ENCODE data around the gene ELMO1. TPM values are rescaled to one million over a fixed set of nuclear protein-coding genes. Genes with fewer than 3 reads are reported as not detected.
A peak's percentile ranks its signal among the peaks of the same experiment; 100 is the strongest.

The ELMO1 gene
- total and polyA plus RNA-seq, 2 of the 13 experiments (the other 11 are each of a cell fraction or from before 2014, with no cell fraction given), result 0.11 to 0.17 TPM

DNA sequence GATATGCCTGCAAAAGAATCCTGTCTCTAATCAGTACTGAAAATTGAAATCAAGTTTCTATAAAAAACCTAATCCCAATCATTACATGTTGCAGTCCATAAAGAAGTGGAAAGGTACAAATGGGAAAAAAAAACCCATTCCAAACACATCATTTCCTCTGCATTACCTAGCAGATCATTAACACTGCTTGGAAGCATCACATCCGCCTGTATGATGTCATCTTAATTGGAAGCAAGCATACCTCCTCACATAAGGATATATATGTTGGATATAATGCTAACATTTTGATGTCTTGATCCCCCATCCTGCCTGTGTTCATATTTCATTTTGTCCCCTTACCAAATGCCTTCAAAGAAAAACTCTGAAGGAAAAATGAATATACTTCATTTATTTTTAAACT is 483.0 kb downstream of the ELMO1 start:
- Histone ChIP-seq H3K4me3 (replicated peaks in 1 of 3; ENCODE audit: insufficient read depth in 1 of 3, low read depth in 2 of 3, low read length in 3 of 3) (no peak overlapping the region), H3K4me2 (ENCODE audit: low read depth, low read length) (no peak overlapping the region), H3K9ac (ENCODE audit: insufficient read depth, low read depth, low read length) (no peak overlapping the region), H3K9me3 (ENCODE audit: low read length) (no peaks in the 10 kb centered on the region), H3K27ac (ENCODE audit: extremely low read length, insufficient read depth, low read length) (no peak overlapping the region), H3K27me3 (ENCODE audit: control insufficient read depth in 1 of 2, insufficient read depth in 2 of 2, low read length in 2 of 2) (no peaks in the 10 kb centered on the region), H3K36me3 (replicated peaks in 1 of 2; ENCODE audit: control insufficient read depth in 1 of 2, insufficient read depth in 2 of 2, low read length in 2 of 2) (no peaks in the 10 kb centered on the region), H3K4me1 (ENCODE audit: insufficient read depth, low read length) (peaks cover 44% of the 10 kb centered on the region), H3K79me2 (ENCODE audit: insufficient read depth, low read length) (no peaks in the 10 kb centered on the region), H4K20me1 (ENCODE audit: insufficient read depth, low read length) (no peaks in the 10 kb centered on the region), H2AFZ (ENCODE audit: low read length) (no peak overlapping the region)
- intact Hi-C loops (cut with micrococcal nuclease; ENCODE audit: unreplicated experiment) (loop anchor here (2.0 kb wide), 1 partner anchor 135 kb away; no protein-coding TSS in a partner anchor), in situ Hi-C loops (cut with HindIII; ENCODE audit: extremely low pct_ligation_motif_present, low pct_unique_long_range_greater_than_20kb) (loop anchor here (25.0 kb wide), 1 partner anchor 503 kb away; no protein-coding TSS in a partner anchor)
- BruUV-seq (replicated peaks), result no TSS peak
- no peak for FAIRE-seq
- CTCF ChIA-PET (ENCODE audit: low intra/inter-chr PET ratio, low total read pairs), result interaction anchor here (0.9 kb wide), 1 partner anchor 233 kb away, joined by 3 read pairs; no protein-coding TSS in a partner anchor
- TF ChIP-seq FOXA3 (CRISPR knock-in tag; IDR thresholded peaks at IDR 0.05), result no peak
- no peak for TF ChIP-seq SAFB2 (CRISPR knock-in tag; IDR thresholded peaks at IDR 0.05; ENCODE audit: borderline replicate concordance, low read depth)
- TF ChIP-seq, protein P1, sequence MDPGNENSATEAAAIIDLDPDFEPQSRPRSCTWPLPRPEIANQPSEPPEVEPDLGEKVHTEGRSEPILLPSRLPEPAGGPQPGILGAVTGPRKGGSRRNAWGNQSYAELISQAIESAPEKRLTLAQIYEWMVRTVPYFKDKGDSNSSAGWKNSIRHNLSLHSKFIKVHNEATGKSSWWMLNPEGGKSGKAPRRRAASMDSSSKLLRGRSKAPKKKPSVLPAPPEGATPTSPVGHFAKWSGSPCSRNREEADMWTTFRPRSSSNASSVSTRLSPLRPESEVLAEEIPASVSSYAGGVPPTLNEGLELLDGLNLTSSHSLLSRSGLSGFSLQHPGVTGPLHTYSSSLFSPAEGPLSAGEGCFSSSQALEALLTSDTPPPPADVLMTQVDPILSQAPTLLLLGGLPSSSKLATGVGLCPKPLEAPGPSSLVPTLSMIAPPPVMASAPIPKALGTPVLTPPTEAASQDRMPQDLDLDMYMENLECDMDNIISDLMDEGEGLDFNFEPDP (CRISPR knock-in tag; conservative IDR thresholded peaks at IDR 0.05), result no peak
- no peak for TF ChIP-seq ZNF616 (CRISPR knock-in tag; IDR thresholded peaks at IDR 0.05; ENCODE audit: low read depth)
- TF ChIP-seq ATF7 (IDR thresholded peaks at IDR 0.05), result peak; percentile 61
- TF ChIP-seq ATF7 (CRISPR knock-in tag; IDR thresholded peaks at IDR 0.05), result no peak
- no peak for TF ChIP-seq HOXA3 (CRISPR knock-in tag; IDR thresholded peaks at IDR 0.05)
- WGBS (ENCODE audit: low lambda C conversion rate), result 71% methylated on average over 1 of the region's 1 CpG
- DNase-seq (ENCODE audit: low spot score), result no peak
- POLR2A ChIA-PET, result no interaction called here
- ATAC-seq, result no peak

DNA sequence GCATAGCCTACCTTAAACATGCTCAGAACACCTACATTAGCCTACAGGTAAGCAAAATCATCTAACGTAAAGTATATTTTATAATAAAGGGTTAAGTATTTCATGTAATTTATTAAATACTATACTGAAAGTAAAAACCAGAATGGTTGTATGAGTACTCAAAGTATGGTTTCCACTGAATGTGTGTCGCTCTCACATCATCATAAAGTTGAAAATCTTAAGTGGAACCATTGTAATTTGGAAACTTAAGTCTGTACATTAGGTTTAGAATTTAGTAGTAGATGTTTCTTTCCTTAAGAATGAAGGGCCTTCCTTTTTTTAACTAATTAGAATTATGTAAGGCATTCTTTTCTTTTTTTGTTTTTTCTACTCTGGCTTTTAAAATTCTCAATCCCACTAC is 484.4 kb downstream of the ELMO1 start:
- intact Hi-C loops (cut with micrococcal nuclease; ENCODE audit: unreplicated experiment) (no loop called here), in situ Hi-C loops (cut with HindIII; ENCODE audit: extremely low pct_ligation_motif_present, low pct_unique_long_range_greater_than_20kb) (loop anchor here (25.0 kb wide), 1 partner anchor 502 kb away; no protein-coding TSS in a partner anchor)
- no peaks in the 10 kb centered on the region for H4K20me1 ChIP-seq (ENCODE audit: insufficient read depth, low read length)
- DNase-seq (ENCODE audit: low spot score), result no peak
- ATAC-seq, result no peak
- ChIA-PET POLR2A (no interaction called here), CTCF (ENCODE audit: low intra/inter-chr PET ratio, low total read pairs) (no interaction called here)
- no TSS peak for BruUV-seq (replicated peaks)
- no peaks in the 10 kb centered on the region for H3K27me3 ChIP-seq (ENCODE audit: control insufficient read depth in 1 of 2, insufficient read depth in 2 of 2, low read length in 2 of 2)
- H3K79me2 ChIP-seq (ENCODE audit: insufficient read depth, low read length), result no peaks in the 10 kb centered on the region
- FAIRE-seq, result no peak
- peaks cover 39% of the 10 kb centered on the region for H3K4me1 ChIP-seq (ENCODE audit: insufficient read depth, low read length)
- no peak overlapping the region for H3K4me2 ChIP-seq (ENCODE audit: low read depth, low read length)
- no peaks in the 10 kb centered on the region for H3K9me3 ChIP-seq (ENCODE audit: low read length)
- H3K4me3 ChIP-seq (replicated peaks in 1 of 3; ENCODE audit: insufficient read depth in 1 of 3, low read depth in 2 of 3, low read length in 3 of 3), result no peak overlapping the region
- no peak for TF ChIP-seq MAFG (CRISPR knock-in tag; IDR thresholded peaks at IDR 0.05)
- no peaks in the 10 kb centered on the region for H3K36me3 ChIP-seq (replicated peaks in 1 of 2; ENCODE audit: control insufficient read depth in 1 of 2, insufficient read depth in 2 of 2, low read length in 2 of 2)
- 71% methylated on average over 2 of the region's 2 CpGs for WGBS (ENCODE audit: low lambda C conversion rate)
- no peak overlapping the region for H3K27ac ChIP-seq (ENCODE audit: extremely low read length, insufficient read depth, low read length)
- no peak overlapping the region for H2AFZ ChIP-seq (ENCODE audit: low read length)
- H3K9ac ChIP-seq (ENCODE audit: insufficient read depth, low read depth, low read length), result no peak overlapping the region

All from HepG2 (cell line).